Activated T-helper 2 cell treated with anti-CD3 and anti-CD28 coated beads, Interferon-gamma antibody, Interleukin-2, Interleukin-4, amounts not matched to agents 10 μg/mL and 5 μg/mL and 100 μg/mL, durations not matched to agents 14 hours and 24 hours and 36 hours (primary cell): ENCODE measurements around the gene C17orf107. TPM values are rescaled to one million over a fixed set of nuclear protein-coding genes. Genes with fewer than 3 reads are reported as not detected.

ENCODE experiments used
- DNase-seq: peaks from one replicate; pipeline ENCODE4 v3.0.0; 2021; ENCODE audit warnings: low spot score
- H3K27ac Mint-ChIP-seq: one replicate; pipeline ENCODE4 v1.8.0; 2021; ENCODE audit warnings: mixed read lengths
- H3K27me3 Mint-ChIP-seq: one replicate; pipeline ENCODE4 v1.8.0; 2021; ENCODE audit warnings: low read depth, mixed read lengths
- H3K36me3 Mint-ChIP-seq: one replicate; pipeline ENCODE4 v1.8.0; 2021; ENCODE audit warnings: low read depth, mixed read lengths
- H3K4me1 Mint-ChIP-seq: one replicate; pipeline ENCODE4 v1.8.0; 2021; ENCODE audit warnings: low read depth, mixed read lengths
- H3K4me3 Mint-ChIP-seq: one replicate; pipeline ENCODE4 v1.8.0; 2021; ENCODE audit warnings: low read depth, mild to moderate bottlenecking, moderate library complexity, mixed read lengths
- H3K9me3 Mint-ChIP-seq: one replicate; pipeline ENCODE4 v1.8.0; 2021; ENCODE audit warnings: mixed read lengths
- intact Hi-C: fragments of 100-400 bp; cut with micrococcal nuclease; formaldehyde crosslinking; loops from one replicate; pipeline ENCODE4 v1.15.1; 2023
- total RNA-seq: library from RNA; stranded (reverse); gene quantifications from 2 replicates; pipeline ENCODE4 v1.2.3, GENCODE V29; 2022

The C17orf107 gene
- total RNA-seq, 1 donor from 2014 or later, result 1.3 TPM

DNA sequence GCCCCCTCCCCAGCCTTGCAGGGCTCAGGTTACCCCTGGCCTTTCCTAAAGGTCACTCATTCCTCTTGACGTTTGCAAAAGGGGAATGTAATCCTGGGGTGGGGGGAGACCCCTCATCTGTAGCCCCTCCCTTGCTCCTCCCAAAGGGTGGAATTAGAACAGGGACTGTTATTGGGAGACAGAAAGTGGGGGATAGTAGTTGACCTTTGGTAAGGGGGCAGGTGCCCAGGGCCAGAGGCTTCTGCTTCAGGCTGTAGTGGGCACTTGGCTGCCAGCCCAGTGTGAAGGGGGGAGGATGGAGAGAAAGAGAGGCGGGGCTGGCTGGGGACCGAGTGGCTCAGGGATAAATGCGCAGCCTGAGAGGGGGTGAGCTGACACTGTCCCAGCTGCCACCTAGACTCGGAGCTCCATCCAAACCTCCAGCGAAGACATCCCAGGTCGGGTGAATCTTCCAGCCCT is 51.4 kb downstream of the C17orf107 start, which contains the start of gene ENO3:
TSS of gene ENO3 (plus strand) at position 374 of the 459 bp plus-strand sequence. CDS start 711 bp downstream, outside the sequence.
- intact Hi-C loops, result no loop called here
- Mint-ChIP-seq H3K36me3 (peaks cover 21% of the 10 kb centered on the region), H3K27ac (peak within 1 kb of the TSS; percentile 94), H3K9me3 (no peaks in the 10 kb centered on the region), H3K4me1 (peaks cover 20% of the 10 kb centered on the region), H3K27me3 (no peaks in the 10 kb centered on the region), H3K4me3 (peak within 1 kb of the TSS; percentile 88)
- DNase-seq, result no peak

DNA sequence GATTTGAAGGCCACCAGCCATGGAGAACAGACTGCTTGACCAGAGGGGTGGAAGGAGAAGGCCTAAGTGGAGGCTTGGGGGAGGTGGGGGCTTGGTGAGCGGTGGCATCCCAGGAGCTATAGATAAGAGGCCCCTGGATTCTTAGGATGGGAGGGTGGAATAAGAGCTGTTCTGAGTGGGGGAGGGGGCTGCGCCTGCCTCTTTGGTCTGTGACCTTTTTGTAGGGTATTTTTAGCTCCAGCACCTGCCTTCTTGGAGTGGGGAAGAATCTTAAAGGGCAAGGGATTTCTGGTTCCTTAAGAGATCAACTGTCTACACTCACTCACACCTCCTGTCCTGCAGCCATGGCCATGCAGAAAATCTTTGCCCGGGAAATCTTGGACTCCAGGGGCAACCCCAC is 52.1 kb downstream of the C17orf107 start:
- intact Hi-C loops, result no loop called here
- H3K4me1 Mint-ChIP-seq, result peaks cover 18% of the 10 kb centered on the region
- no peaks in the 10 kb centered on the region for H3K9me3 Mint-ChIP-seq
- H3K36me3 Mint-ChIP-seq, result peaks cover 21% of the 10 kb centered on the region
- peak overlapping the region; percentile 94 for H3K27ac Mint-ChIP-seq
- peak overlapping the region; percentile 88 for H3K4me3 Mint-ChIP-seq
- H3K27me3 Mint-ChIP-seq, result no peaks in the 10 kb centered on the region
- no peak for DNase-seq

Other genes with a start within 250 kb of the C17orf107 start
- 115 and 116 TPM in 2 replicates for gene PELP1, start 195.4 kb upstream of the C17orf107 start, total RNA-seq
- 226 and 231 TPM in 2 replicates for gene ARRB2, start 188.9 kb upstream of the C17orf107 start, total RNA-seq
- 24.0 and 24.9 TPM in 2 replicates for gene MED11, start 168.1 kb upstream of the C17orf107 start, total RNA-seq
- 0.09 TPM in 1 of 2 replicates, not detected in the other for gene ZMYND15, start 159.7 kb upstream of the C17orf107 start, total RNA-seq
- gene CXCL16, start 159.6 kb upstream of the C17orf107 start, total RNA-seq, result 1.8 and 2.3 TPM in 2 replicates
- gene TM4SF5, start 127.7 kb upstream of the C17orf107 start, total RNA-seq, result not detected in 2 replicates
- gene VMO1, start 113.2 kb upstream of the C17orf107 start, total RNA-seq, result 0.28 and 0.46 TPM in 2 replicates
- not detected in 2 replicates for gene GLTPD2, start 110.6 kb upstream of the C17orf107 start, total RNA-seq
- 215 and 220 TPM in 2 replicates for gene PSMB6, start 103.4 kb upstream of the C17orf107 start, total RNA-seq
- gene PLD2, start 92.4 kb upstream of the C17orf107 start, total RNA-seq, result 22.3 and 26.6 TPM in 2 replicates
- gene MINK1, start 66.2 kb upstream of the C17orf107 start, total RNA-seq, result 60.9 and 69.7 TPM in 2 replicates
- gene CHRNE, start 3.6 kb downstream of the C17orf107 start, total RNA-seq, result 0.32 and 0.44 TPM in 2 replicates
- gene GP1BA, start 32.7 kb downstream of the C17orf107 start, total RNA-seq, result not detected in 2 replicates
- gene SLC25A11, start 40.5 kb downstream of the C17orf107 start, total RNA-seq, result 91.4 and 103 TPM in 2 replicates
- gene RNF167, start 40.7 kb downstream of the C17orf107 start, total RNA-seq, result 112 and 126 TPM in 2 replicates
- 1,460 and 1,475 TPM in 2 replicates for gene PFN1, start 49.0 kb downstream of the C17orf107 start, total RNA-seq
- 45.7 and 47.9 TPM in 2 replicates for gene ENO3, start 51.6 kb downstream of the C17orf107 start, total RNA-seq
- 66.5 and 70.4 TPM in 2 replicates for gene SPAG7, start 68.3 kb downstream of the C17orf107 start, total RNA-seq
- 90.2 and 92.3 TPM in 2 replicates for gene CAMTA2, start 88.1 kb downstream of the C17orf107 start, total RNA-seq
- gene INCA1, start 98.0 kb downstream of the C17orf107 start, total RNA-seq, result 0.43 and 0.53 TPM in 2 replicates
- 51.0 and 51.4 TPM in 2 replicates for gene KIF1C, start 98.4 kb downstream of the C17orf107 start, total RNA-seq
- 0.14 TPM in 2 replicates for gene SLC52A1, start 135.9 kb downstream of the C17orf107 start, total RNA-seq
- 1.4 and 1.9 TPM in 2 replicates for gene ZFP3, start 178.9 kb downstream of the C17orf107 start, total RNA-seq
- 12.4 and 16.5 TPM in 2 replicates for gene ZNF232, start 212.3 kb downstream of the C17orf107 start, total RNA-seq
- 0.07 TPM in 1 of 2 replicates, not detected in the other for gene USP6, start 216.5 kb downstream of the C17orf107 start, total RNA-seq